RWPE1 (cell line): ENCODE data around the gene USP12.

Source experiments
- CTCF ChIA-PET: fragments of 350-600 bp; sonication (Branson Sonifier 250); formaldehyde crosslinking; extraction: SDS; loops from one replicate; lab custom pipeline; 2021; lab: Yijun Ruan, JAX
- POLR2A ChIA-PET: fragments of 400-600 bp; formaldehyde crosslinking; extraction: SDS; loops from one replicate; lab custom pipeline; 2020; ENCODE audit warnings: antibody characterized with exemption; ENCODE audit not compliant: low non-redundant PET; lab: Yijun Ruan, JAX
- DNase-seq: peaks from one replicate; pipeline ENCODE4 v3.0.0; 2012; ENCODE audit warnings: low spot score
- H3K27ac ChIP-seq: fragments of 450-650 bp; 2 replicates; pipeline ENCODE4 v1.5.1; 2017
- CTCF ChIP-seq: fragments of 450-650 bp; conservative IDR thresholded peaks from 2 replicates; pipeline ENCODE4 v1.5.1; 2017; ENCODE audit warnings: low read depth, mild to moderate bottlenecking

Gene USP12

GRCh38 chr13:27135023-27135422 lies 36.6 kb downstream of the USP12 start:
- ChIA-PET POLR2A (no interaction called here), CTCF (interaction anchor here (0.5 to 1.0 kb wide), 2 partner anchors 21 to 686 kb away, joined by 3 to 5 read pairs; no protein-coding TSS in a partner anchor)
- no peak overlapping the region for H3K27ac ChIP-seq
- TF ChIP-seq CTCF: no peak
- DNase-seq: no peak

DNA sequence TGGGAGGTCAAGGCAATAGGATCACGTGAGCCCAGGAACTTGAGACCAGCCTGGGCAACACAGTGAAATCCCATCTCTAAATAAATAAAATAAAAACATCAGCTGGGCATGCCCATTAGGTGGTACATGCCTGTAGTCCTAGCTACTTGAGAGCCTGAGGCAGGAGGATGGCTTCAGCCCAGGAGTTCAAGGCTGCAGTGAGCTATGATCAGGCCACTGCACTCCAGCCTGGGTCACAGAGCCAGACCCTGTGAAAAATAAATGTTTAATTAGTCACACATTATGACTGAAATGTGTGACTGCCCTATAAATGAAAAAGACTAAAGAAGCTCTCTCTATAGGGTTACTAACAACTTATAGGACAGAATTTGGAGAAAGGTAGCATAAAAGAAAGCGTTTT lies 37.7 kb downstream of the USP12 start:
- TF ChIP-seq CTCF: no peak
- ChIA-PET CTCF (interaction anchor here (0.6 kb wide), 2 partner anchors 12 to 49 kb away, joined by 3 to 4 read pairs; no protein-coding TSS in a partner anchor), POLR2A (no interaction called here)
- no peak overlapping the region for H3K27ac ChIP-seq
- DNase-seq: no peak

GRCh38 chr13:27132538-27132937 lies 39.1 kb downstream of the USP12 start:
- no peak overlapping the region for H3K27ac ChIP-seq
- ChIA-PET CTCF (no interaction called here), POLR2A (no interaction called here)
- no peak for TF ChIP-seq CTCF
- no peak for DNase-seq

DNA sequence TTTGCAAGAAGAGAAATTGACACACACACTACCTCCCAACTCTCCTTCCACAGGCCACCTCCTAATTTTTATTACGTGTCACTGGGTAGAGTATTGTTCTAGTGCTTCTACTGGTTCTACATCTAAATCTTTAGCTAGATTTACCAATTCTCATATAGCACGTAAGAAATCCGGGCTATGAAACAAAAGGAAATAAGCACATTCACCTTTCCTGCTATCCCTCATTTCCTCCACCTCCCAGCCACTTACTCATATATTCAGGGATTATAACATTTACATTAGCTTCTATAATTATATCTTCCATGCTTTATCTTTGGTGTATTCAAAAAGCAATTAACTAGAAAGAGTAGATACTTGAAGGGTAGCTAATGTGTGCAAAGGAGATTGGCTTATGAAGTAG lies 39.7 kb downstream of the USP12 start:
- POLR2A ChIA-PET: no interaction called here

GRCh38 chr13:27130979-27131623 lies 40.5 kb downstream of the USP12 start:
- peak; percentile 69 for DNase-seq
- TF ChIP-seq CTCF: no peak
- no peak overlapping the region for H3K27ac ChIP-seq
- ChIA-PET POLR2A (no interaction called here), CTCF (no interaction called here)

More for the DNA sequence above, 39.7 kb downstream of the USP12 start:
- TF ChIP-seq CTCF: no peak
- no peak overlapping the region for H3K27ac ChIP-seq
- no peak for DNase-seq
- CTCF ChIA-PET: no interaction called here

DNA sequence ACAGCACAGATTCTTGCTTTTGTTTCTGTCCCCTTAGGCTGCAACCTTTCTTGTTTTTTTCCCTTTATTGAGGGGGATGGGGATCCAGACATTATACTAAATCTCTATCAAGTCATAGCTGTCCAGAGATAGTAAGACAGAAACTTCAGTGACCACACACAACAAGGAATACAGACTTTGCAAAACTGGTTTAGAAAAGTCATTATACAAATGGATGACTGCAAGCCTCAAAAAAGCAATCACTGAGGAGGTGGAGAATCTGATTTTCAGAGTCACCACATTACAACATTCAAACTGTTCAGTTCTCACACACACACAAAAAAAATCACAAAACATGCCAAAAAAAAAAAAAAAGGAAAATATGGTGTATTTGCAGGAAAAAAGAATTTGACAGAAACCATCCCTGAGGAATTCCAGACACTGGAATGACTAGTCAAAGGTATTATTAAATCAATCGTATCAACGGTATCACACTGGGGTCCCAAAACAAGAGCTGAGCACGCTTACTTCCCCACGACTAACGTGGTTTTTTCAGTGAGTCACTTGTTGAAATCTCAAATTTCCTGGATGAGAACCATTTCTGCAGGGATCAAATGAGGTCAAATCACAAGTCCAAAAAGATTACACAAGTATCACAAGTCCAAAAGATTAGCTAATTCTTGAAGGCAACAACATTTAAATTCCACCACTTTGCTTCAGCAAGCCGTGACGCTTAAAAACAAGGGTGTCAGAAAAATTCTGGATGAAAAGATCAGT lies 41.2 kb downstream of the USP12 start:
- CTCF ChIA-PET: no interaction called here
- POLR2A ChIA-PET: no interaction called here
- DNase-seq: no peak
- no peak overlapping the region for H3K27ac ChIP-seq
- TF ChIP-seq CTCF: no peak
